AG04450 (cell line): ENCODE results near the gene DUSP16. TPM values are rescaled to one million over a fixed set of nuclear protein-coding genes. Genes with fewer than 3 reads are reported as not detected.

ENCODE experiments used
- CTCF ChIA-PET: fragments of 300-600, 350-600 bp; formaldehyde crosslinking; extraction: SDS; loops from one replicate; lab custom pipeline; 2022; ENCODE audit warnings: antibody characterized with exemption, inconsistent platforms; lab: Charles Lee
- POLR2A ChIA-PET: fragments of 350-600 bp; formaldehyde crosslinking; extraction: SDS; loops from one replicate; lab custom pipeline; 2021; ENCODE audit warnings: antibody characterized with exemption, inconsistent platforms; lab: Yijun Ruan, JAX
- DNase-seq: peaks from one replicate; pipeline ENCODE4 v3.0.0-alpha.2; 2011; ENCODE audit warnings: low read depth, low spot score
- H3K27ac ChIP-seq: one replicate; pipeline ENCODE4 v1.5.1; 2012; ENCODE audit warnings: low read depth, low read length, control low read depth
- H3K27me3 ChIP-seq: one replicate; pipeline ENCODE4 v1.6.0; 2012; ENCODE audit warnings: low read length; ENCODE audit not compliant: control insufficient read depth, insufficient read depth
- H3K4me3 ChIP-seq: 2 replicates; pipeline ENCODE4 v1.5.1; 2011; ENCODE audit warnings: mild to moderate bottlenecking, low read depth, low read length, control low read depth
- H3K9me3 ChIP-seq: 2 replicates; pipeline ENCODE4 v1.5.1; 2012; ENCODE audit warnings: low read length; ENCODE audit not compliant: control insufficient read depth, insufficient read depth
- CTCF ChIP-seq: IDR thresholded peaks from 2 replicates; pipeline ENCODE4 v1.5.1; 2011; ENCODE audit warnings: low read depth, low read length, control low read depth, inconsistent platforms
- polyA plus RNA-seq: library from polyadenylated mRNA; depleted of rRNA; stranded (reverse); fragments of >200 nt; gene quantifications from 2 replicates; pipeline ENCODE4 v1.2.3, GENCODE V29; 2011

The DUSP16 gene
- polyA plus RNA-seq, 1 experiment = 12.8 TPM

- DNase-seq = no peak
- Histone ChIP-seq H3K27me3 (no peaks in the 10 kb centered on the region), H3K9me3 (no peaks in the 10 kb centered on the region), H3K4me3 (no peak overlapping the region), H3K27ac (no peak overlapping the region)
- no peak for TF ChIP-seq CTCF
- POLR2A ChIA-PET = no interaction called here
- CTCF ChIA-PET = no interaction called here
Measured at GRCh38 chr12:12540261-12541013, 22.2 kb downstream of the DUSP16 start.

GRCh38 chr12:12539028-12539810 lies 23.4 kb downstream of the DUSP16 start:
- Histone ChIP-seq H3K27ac (no peak overlapping the region), H3K27me3 (no peaks in the 10 kb centered on the region), H3K4me3 (no peak overlapping the region), H3K9me3 (no peaks in the 10 kb centered on the region)
- no peak for TF ChIP-seq CTCF
- no peak for DNase-seq
- ChIA-PET POLR2A (interaction anchor here (1.0 kb wide), 1 partner anchor 24 kb away, joined by 3 read pairs; the partner anchor contains the start of gene DUSP16), CTCF (no interaction called here)

DNA sequence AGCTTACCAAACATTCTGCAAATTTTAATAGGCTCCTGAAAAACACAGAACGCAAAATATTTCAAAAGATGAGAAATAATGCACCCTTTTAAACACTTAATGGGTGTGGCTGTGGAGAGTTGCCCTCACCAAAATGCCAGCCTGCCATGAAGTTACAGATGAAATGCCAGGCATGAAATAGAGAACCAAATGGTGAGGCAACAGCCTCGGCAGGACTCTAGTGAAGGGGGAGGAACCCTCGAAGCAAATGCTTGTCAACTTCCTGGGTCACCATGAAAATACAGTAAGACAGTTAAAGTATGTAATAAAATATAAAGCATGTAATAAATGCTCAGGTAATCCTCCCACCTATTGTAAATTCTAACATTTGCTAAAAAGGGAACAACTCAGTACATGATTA lies 24.1 kb downstream of the DUSP16 start:
- no peaks in the 10 kb centered on the region for H3K27me3 ChIP-seq
- CTCF ChIA-PET = interaction anchor here (1.8 kb wide), 1 partner anchor 25 kb away, joined by 6 read pairs; no protein-coding TSS in a partner anchor
- no peak overlapping the region for H3K4me3 ChIP-seq
- POLR2A ChIA-PET = interaction anchor here (1.0 kb wide), 1 partner anchor 25 kb away, joined by 3 read pairs; the partner anchor contains the start of gene DUSP16
- no peak for TF ChIP-seq CTCF
- no peak overlapping the region for H3K27ac ChIP-seq
- no peaks in the 10 kb centered on the region for H3K9me3 ChIP-seq
- no peak for DNase-seq

DNA sequence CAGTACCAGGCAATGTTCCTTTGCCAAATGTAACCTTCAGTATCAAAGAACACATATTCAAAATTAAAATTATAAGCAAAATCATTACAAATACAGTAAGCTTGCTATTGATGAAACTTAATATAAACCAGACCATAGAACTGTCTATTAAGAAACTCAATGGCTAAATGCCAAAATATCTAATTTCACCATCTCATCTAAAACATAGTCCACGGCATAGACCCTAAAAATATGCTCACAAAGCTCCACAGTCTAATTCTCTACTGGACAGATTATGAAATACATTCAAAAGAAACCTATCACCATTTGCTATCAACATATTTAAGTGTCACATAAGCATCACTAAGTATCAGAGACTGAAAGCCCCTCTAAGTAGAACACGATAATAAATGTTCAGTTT lies 25.2 kb downstream of the DUSP16 start:
- H3K9me3 ChIP-seq = no peaks in the 10 kb centered on the region
- POLR2A ChIA-PET = no interaction called here
- H3K4me3 ChIP-seq = no peak overlapping the region
- H3K27ac ChIP-seq = no peak overlapping the region
- H3K27me3 ChIP-seq = no peaks in the 10 kb centered on the region
- no peak for TF ChIP-seq CTCF
- DNase-seq = no peak
- CTCF ChIA-PET = interaction anchor here (1.8 kb wide), 1 partner anchor 26 kb away, joined by 6 read pairs; no protein-coding TSS in a partner anchor

DNA sequence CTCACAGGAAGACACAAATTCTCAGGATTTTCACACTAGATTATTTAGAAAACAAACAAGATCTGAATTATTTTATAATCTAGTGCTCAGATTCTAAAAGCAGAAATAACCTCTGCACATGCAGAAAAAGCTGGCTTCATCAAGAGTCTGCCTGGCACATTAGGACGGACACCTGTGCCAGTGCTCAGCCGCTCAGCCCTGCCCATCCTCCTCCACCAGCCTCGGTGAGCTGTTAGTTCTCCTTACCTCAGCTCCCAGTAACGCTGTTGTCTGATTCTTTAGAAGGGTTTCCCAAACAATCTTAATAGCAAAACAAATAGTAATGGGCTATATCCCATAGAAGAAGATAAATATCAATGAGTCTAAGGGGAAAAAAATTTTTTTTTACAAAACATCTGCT lies 27.7 kb downstream of the DUSP16 start:
- H3K27me3 ChIP-seq = no peaks in the 10 kb centered on the region
- no peaks in the 10 kb centered on the region for H3K9me3 ChIP-seq
- ChIA-PET POLR2A (no interaction called here), CTCF (no interaction called here)
- no peak for TF ChIP-seq CTCF
- no peak overlapping the region for H3K27ac ChIP-seq
- H3K4me3 ChIP-seq = no peak overlapping the region
- DNase-seq = no peak
